Endodermal cell (in vitro differentiated cells): ENCODE results near the gene GPRC5B. TPM values are rescaled to one million over a fixed set of nuclear protein-coding genes. Genes with fewer than 3 reads are reported as not detected.

Experiments used
- DNase-seq: peaks from one replicate; pipeline ENCODE4 v3.0.0-alpha.2; 2017
- H3K27ac ChIP-seq: 2 replicates; pipeline ENCODE4 v1.5.1; 2013; ENCODE audit warnings: mild to moderate bottlenecking, low read depth, low read length, moderate library complexity
- H3K27me3 ChIP-seq: 2 replicates; pipeline ENCODE4 v1.6.1; 2013; ENCODE audit warnings: mild to moderate bottlenecking, low read length, moderate library complexity; ENCODE audit not compliant: insufficient read depth, control insufficient read depth, poor library complexity, severe bottlenecking
- H3K36me3 ChIP-seq: 2 replicates; pipeline ENCODE4 v1.7.0; 2013; ENCODE audit warnings: mild to moderate bottlenecking, low read length, moderate library complexity; ENCODE audit not compliant: control insufficient read depth, insufficient read depth
- H3K4me1 ChIP-seq: one replicate; pipeline ENCODE4 v1.7.0; 2013; ENCODE audit warnings: low read length; ENCODE audit not compliant: control insufficient read depth, insufficient read depth
- H3K4me3 ChIP-seq: 2 replicates; pipeline ENCODE4 v1.5.1; 2013; ENCODE audit warnings: mild to moderate bottlenecking, low read length, moderate library complexity
- H3K9ac ChIP-seq: 2 replicates; pipeline ENCODE4 v1.6.1; 2013; ENCODE audit warnings: mild to moderate bottlenecking, low read length, moderate library complexity; ENCODE audit not compliant: poor library complexity, severe bottlenecking; ENCODE audit errors: extremely low read depth
- H3K9me3 ChIP-seq: 2 replicates; pipeline ENCODE4 v1.6.1; 2013; ENCODE audit warnings: mild to moderate bottlenecking, low read length, moderate library complexity; ENCODE audit not compliant: control insufficient read depth
- H3K27ac Mint-ChIP-seq: 2 replicates; pipeline ENCODE4 v1.8.0; 2020; ENCODE audit warnings: mixed read lengths
- H3K27me3 Mint-ChIP-seq: 2 replicates; pipeline ENCODE4 v1.8.0; 2021; ENCODE audit warnings: mild to moderate bottlenecking, mixed read lengths; ENCODE audit not compliant: insufficient read depth
- H3K36me3 Mint-ChIP-seq: 2 replicates; pipeline ENCODE4 v1.8.0; 2020; ENCODE audit warnings: low read depth, mixed read lengths
- H3K4me1 Mint-ChIP-seq: 2 replicates; pipeline ENCODE4 v1.8.0; 2020; ENCODE audit warnings: mixed read lengths
- H3K4me3 Mint-ChIP-seq: 2 replicates; pipeline ENCODE4 v1.8.0; 2020; ENCODE audit warnings: mild to moderate bottlenecking, moderate library complexity, mixed read lengths
- H3K9me3 Mint-ChIP-seq: 2 replicates; pipeline ENCODE4 v1.8.0; 2020; ENCODE audit warnings: mild to moderate bottlenecking, mixed read lengths
- CTCF ChIP-seq: fragments of 200-600 bp; sonication (generic); conservative IDR thresholded peaks from 2 replicates; pipeline ENCODE4 v1.5.0; 2021; ENCODE audit warnings: antibody characterized with exemption, mild to moderate bottlenecking
- WGBS, 2 experiments: methylation state at CpG; one replicate each; pipeline versions ENCODE4 v1.1.5 to v1.1.7; 2013; ENCODE audit warnings: missing lambda C conversion rate in 2 of 2, mixed read lengths in 1 of 2; ENCODE audit not compliant: insufficient coverage in 1 of 2, insufficient read length in 1 of 2; 5-methylcytosine and 5-hydroxymethylcytosine counted together
- total RNA-seq, 2 donors: library from RNA; stranded (reverse); fragmentation: NEBNext Ultra II Directional in 1 of 2; extraction: Animal tissue kit (Norgen Biotek cat#: 25700) in 1 of 2; gene quantifications; 2 replicates in 1 of 2; 3 replicates in 1 of 2; pipeline ENCODE4 v1.2.1, GENCODE V29; 2021

GPRC5B gene
- total RNA-seq, 2 donors from 2014 or later, result 39.5 to 49.1 TPM

DNA sequence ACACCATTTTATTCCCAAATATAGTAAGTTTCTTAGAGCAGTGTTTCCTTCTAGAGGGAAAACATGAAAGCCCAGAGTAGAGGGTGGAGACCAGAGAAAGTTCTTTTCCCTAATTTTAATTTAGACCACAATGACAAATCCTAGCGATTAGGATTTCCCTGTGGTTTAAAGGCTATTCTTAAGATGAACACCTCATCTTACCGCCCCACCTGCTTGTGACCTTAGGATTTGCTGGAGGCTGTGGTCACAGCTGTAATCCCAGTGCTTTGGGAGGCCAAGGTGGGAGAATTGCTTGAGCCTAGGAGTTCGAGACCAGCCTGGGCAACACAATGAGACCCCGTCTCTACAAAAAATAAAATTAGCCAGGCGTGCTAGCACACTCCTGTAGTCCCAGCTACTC lies 51.1 kb downstream of the GPRC5B start:
- Histone ChIP-seq H3K9ac (no peak overlapping the region), H3K27me3 (no peaks in the 10 kb centered on the region), H3K27ac (no peak overlapping the region), H3K36me3 (no peaks in the 10 kb centered on the region), H3K4me3 (no peak overlapping the region), H3K4me1 (no peaks in the 10 kb centered on the region), H3K9me3 (no peaks in the 10 kb centered on the region)
- H3K9me3 Mint-ChIP-seq, result no peaks in the 10 kb centered on the region
- no peak for DNase-seq
- H3K4me3 Mint-ChIP-seq, result no peak overlapping the region
- H3K27me3 Mint-ChIP-seq, result no peaks in the 10 kb centered on the region
- 91 to 97% methylated on average over 3 to 5 of the region's 5 CpGs for WGBS, 2 experiments
- peaks cover 10% of the 10 kb centered on the region for H3K36me3 Mint-ChIP-seq
- no peak for TF ChIP-seq CTCF
- H3K4me1 Mint-ChIP-seq, result peaks cover 10% of the 10 kb centered on the region
- H3K27ac Mint-ChIP-seq, result no peak overlapping the region

GRCh38 chr16:19833176-19833575 lies 51.5 kb downstream of the GPRC5B start:
- peaks cover 9% of the 10 kb centered on the region for H3K4me1 Mint-ChIP-seq
- WGBS, 2 experiments, result 67 to 76% methylated on average over 1 to 3 of the region's 3 CpGs

DNA sequence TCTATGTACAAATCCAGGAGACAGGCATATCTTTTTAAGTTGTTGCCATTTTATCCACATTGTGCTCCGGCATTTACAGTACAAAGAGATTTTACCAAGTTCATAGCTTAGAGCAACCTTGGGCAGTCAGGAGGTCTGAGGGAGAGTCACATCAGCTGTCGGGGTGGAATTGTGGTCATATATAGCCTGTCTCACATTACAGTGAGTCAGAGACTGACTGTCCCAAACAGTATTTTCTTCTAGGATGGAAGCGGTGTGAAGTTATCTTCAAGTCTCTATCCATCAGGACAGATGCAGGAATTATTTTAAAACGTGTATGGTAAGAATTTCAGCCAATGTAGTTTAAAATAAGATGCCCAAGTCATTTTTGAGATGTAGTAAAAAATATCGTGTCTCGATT lies 53.0 kb downstream of the GPRC5B start:
- Histone ChIP-seq H3K27ac (no peak overlapping the region), H3K36me3 (no peaks in the 10 kb centered on the region), H3K4me1 (no peaks in the 10 kb centered on the region), H3K9me3 (no peaks in the 10 kb centered on the region), H3K9ac (no peak overlapping the region), H3K4me3 (no peak overlapping the region), H3K27me3 (no peaks in the 10 kb centered on the region)
- no peak for TF ChIP-seq CTCF
- DNase-seq, result no peak
- 90% methylated on average over 4 to 6 of the region's 6 CpGs for WGBS, 2 experiments
- H3K9me3 Mint-ChIP-seq, result no peaks in the 10 kb centered on the region
- H3K27ac Mint-ChIP-seq, result no peak overlapping the region
- no peak overlapping the region for H3K4me3 Mint-ChIP-seq
- peaks cover 11% of the 10 kb centered on the region for H3K36me3 Mint-ChIP-seq
- no peaks in the 10 kb centered on the region for H3K27me3 Mint-ChIP-seq
- no peaks in the 10 kb centered on the region for H3K4me1 Mint-ChIP-seq

More at GRCh38 chr16:19833176-19833575, 51.5 kb downstream of the GPRC5B start:
- DNase-seq, result no peak
- no peak overlapping the region for H3K9ac ChIP-seq
- H3K27ac ChIP-seq, result no peak overlapping the region
- H3K4me3 ChIP-seq, result no peak overlapping the region
- H3K9me3 ChIP-seq, result no peaks in the 10 kb centered on the region
- no peak overlapping the region for H3K27ac Mint-ChIP-seq
- H3K27me3 Mint-ChIP-seq, result no peaks in the 10 kb centered on the region
- no peaks in the 10 kb centered on the region for H3K27me3 ChIP-seq
- no peaks in the 10 kb centered on the region for H3K36me3 ChIP-seq
- H3K36me3 Mint-ChIP-seq, result peaks cover 10% of the 10 kb centered on the region
- H3K4me1 ChIP-seq, result no peaks in the 10 kb centered on the region
- no peak overlapping the region for H3K4me3 Mint-ChIP-seq
- no peaks in the 10 kb centered on the region for H3K9me3 Mint-ChIP-seq
- no peak for TF ChIP-seq CTCF
